H9 (cell line): ENCODE data around the gene OR10V1. TPM values are rescaled to one million over a fixed set of nuclear protein-coding genes. Genes with fewer than 3 reads are reported as not detected.

Experiments used
- DNase-seq: peaks from one replicate; pipeline ENCODE4 v3.0.0-alpha.2; 2017
- H2AFZ ChIP-seq: one replicate; pipeline ENCODE4 v1.6.1; 2013; ENCODE audit warnings: mild to moderate bottlenecking, low read length, control low read depth, moderate library complexity
- H2AK5ac ChIP-seq: 2 replicates; pipeline ENCODE4 v1.6.1; 2013; ENCODE audit warnings: low read length, control low read depth, mixed read lengths; ENCODE audit not compliant: insufficient read length
- H2BK120ac ChIP-seq: one replicate; pipeline ENCODE4 v1.6.1; 2013; ENCODE audit warnings: low read depth, mild to moderate bottlenecking, low read length, control low read depth, inconsistent platforms; ENCODE audit not compliant: poor library complexity, severe bottlenecking
- H2BK12ac ChIP-seq: 2 replicates; pipeline ENCODE4 v1.6.1; 2013; ENCODE audit warnings: low read length, control low read depth, mixed read lengths, low read depth; ENCODE audit not compliant: insufficient read length
- H2BK15ac ChIP-seq: 2 replicates; pipeline ENCODE4 v1.6.1; 2013; ENCODE audit warnings: low read depth, low read length, control low read depth
- H2BK20ac ChIP-seq: one replicate; pipeline ENCODE4 v1.6.1; 2013; ENCODE audit warnings: low read depth, mild to moderate bottlenecking, low read length, control low read depth, inconsistent platforms; ENCODE audit not compliant: poor library complexity, severe bottlenecking
- H2BK5ac ChIP-seq: 2 replicates; pipeline ENCODE4 v1.6.1; 2013; ENCODE audit warnings: low read length, control low read depth, mixed read lengths; ENCODE audit not compliant: insufficient read length
- H3K14ac ChIP-seq: 2 replicates; pipeline ENCODE4 v1.6.1; 2013; ENCODE audit warnings: low read length, control low read depth; ENCODE audit not compliant: insufficient read depth
- H3K18ac ChIP-seq: 2 replicates; pipeline ENCODE4 v1.6.1; 2013; ENCODE audit warnings: low read depth, mild to moderate bottlenecking, mixed read lengths, low read length, control low read depth; ENCODE audit not compliant: insufficient read length
- H3K23ac ChIP-seq: 2 replicates; pipeline ENCODE4 v1.6.1; 2013; ENCODE audit warnings: low read length, control low read depth, mixed read lengths, low read depth; ENCODE audit not compliant: insufficient read length
- H3K23me2 ChIP-seq: 2 replicates; pipeline ENCODE4 v1.6.1; 2013; ENCODE audit warnings: low read depth, mild to moderate bottlenecking, mixed read lengths, low read length, control low read depth; ENCODE audit not compliant: insufficient read length, poor library complexity, severe bottlenecking
- H3K27ac ChIP-seq: 2 replicates; pipeline ENCODE4 v1.5.1; 2013; ENCODE audit warnings: low read length, control low read depth, mixed read lengths, low read depth; ENCODE audit not compliant: insufficient read length
- H3K27me3 ChIP-seq: 2 replicates; pipeline ENCODE4 v1.6.1; 2013; ENCODE audit warnings: low read length, control low read depth, inconsistent platforms; ENCODE audit not compliant: insufficient read depth
- H3K4ac ChIP-seq: 2 replicates; pipeline ENCODE4 v1.6.1; 2013; ENCODE audit warnings: low read depth, mild to moderate bottlenecking, control low read depth, inconsistent platforms, low read length, moderate library complexity
- H3K4me1 ChIP-seq: 2 replicates; pipeline ENCODE4 v1.6.1; 2013; ENCODE audit warnings: low read length, control low read depth, inconsistent platforms; ENCODE audit not compliant: insufficient read depth
- H3K4me2 ChIP-seq: 2 replicates; pipeline ENCODE4 v1.6.1; 2013; ENCODE audit warnings: low read length, control low read depth, mixed read lengths; ENCODE audit not compliant: insufficient read length, insufficient read depth
- H3K56ac ChIP-seq: 2 replicates; pipeline ENCODE4 v1.6.1; 2013; ENCODE audit warnings: low read depth, mild to moderate bottlenecking, mixed read lengths, low read length, control low read depth; ENCODE audit not compliant: insufficient read length
- H3K79me1 ChIP-seq: 2 replicates; pipeline ENCODE4 v1.6.1; 2013; ENCODE audit warnings: low read depth, mild to moderate bottlenecking, moderate library complexity, low read length, control low read depth, inconsistent platforms; ENCODE audit not compliant: insufficient read depth, poor library complexity, severe bottlenecking
- H3K79me2 ChIP-seq: 2 replicates; pipeline ENCODE4 v1.6.1; 2013; ENCODE audit warnings: low read length, control low read depth, inconsistent platforms; ENCODE audit not compliant: insufficient read depth
- H3K9ac ChIP-seq: 2 replicates; pipeline ENCODE4 v1.6.1; 2013; ENCODE audit warnings: low read length, control low read depth, mixed read lengths; ENCODE audit not compliant: insufficient read length; ENCODE audit errors: extremely low read depth
- H3K9me3 ChIP-seq: one replicate; pipeline ENCODE4 v1.6.1; 2013; ENCODE audit warnings: low read depth, low read length, inconsistent platforms; ENCODE audit not compliant: control insufficient read depth
- H3T11ph ChIP-seq: one replicate; pipeline ENCODE4 v1.6.1; 2013; ENCODE audit warnings: mild to moderate bottlenecking, low read length, control low read depth, inconsistent platforms
- H4K20me1 ChIP-seq: one replicate; pipeline ENCODE4 v1.6.1; 2013; ENCODE audit not compliant: control insufficient read depth, insufficient read length, insufficient read depth
- H4K5ac ChIP-seq: 2 replicates; pipeline ENCODE4 v1.6.1; 2013; ENCODE audit warnings: low read depth, mild to moderate bottlenecking, mixed read lengths, low read length, control low read depth; ENCODE audit not compliant: insufficient read length
- H4K8ac ChIP-seq: replicated peaks from 2 replicates; pipeline ENCODE4 v1.6.1; 2013; ENCODE audit warnings: low read length, control low read depth, mixed read lengths, low read depth; ENCODE audit not compliant: insufficient read length
- H4K91ac ChIP-seq: 2 replicates; pipeline ENCODE4 v1.6.1; 2013; ENCODE audit warnings: low read depth, mild to moderate bottlenecking, moderate library complexity, mixed read lengths, low read length, control low read depth; ENCODE audit not compliant: insufficient read length
- H3K27ac Mint-ChIP-seq, 3 experiments: 2 replicates in 2 of 3; 3 replicates in 1 of 3; pipeline ENCODE4 v1.8.0; 2020 to 2021; ENCODE audit warnings: mixed read lengths in 3 of 3, mild to moderate bottlenecking in 1 of 3, moderate library complexity in 1 of 3
- H3K27me3 Mint-ChIP-seq: 2 replicates; pipeline ENCODE4 v1.8.0; 2021; ENCODE audit warnings: low read depth, mild to moderate bottlenecking, moderate library complexity, mixed read lengths
- H3K36me3 Mint-ChIP-seq, 3 experiments: 2 replicates in 2 of 3; 3 replicates in 1 of 3; pipeline ENCODE4 v1.8.0; 2020 to 2021; ENCODE audit warnings: low read depth in 3 of 3, mixed read lengths in 3 of 3; ENCODE audit not compliant: insufficient read depth in 1 of 3
- H3K4me1 Mint-ChIP-seq, 2 experiments: 2 replicates each; pipeline ENCODE4 v1.8.0; 2020; ENCODE audit warnings: mixed read lengths in 2 of 2
- H3K4me3 Mint-ChIP-seq, 2 experiments: 2 replicates in 1 of 2; 3 replicates in 1 of 2; pipeline ENCODE4 v1.8.0; 2020 to 2021; ENCODE audit warnings: mild to moderate bottlenecking in 2 of 2, mixed read lengths in 2 of 2, moderate library complexity in 1 of 2
- H3K9me3 Mint-ChIP-seq, 2 experiments: 2 replicates in 1 of 2; 3 replicates in 1 of 2; pipeline ENCODE4 v1.8.0; 2020; ENCODE audit warnings: mild to moderate bottlenecking in 2 of 2, mixed read lengths in 2 of 2, moderate library complexity in 1 of 2
- whole genome bisulfite sequencing: extraction: QIAGEN DNeasy Blood & Tissue Kit; methylation state at CpG from one replicate; pipeline ENCODE4 v1.1.7; 2013; ENCODE audit warnings: missing lambda C conversion rate, low lambda C conversion rate, mixed read lengths; ENCODE audit not compliant: insufficient read length; ENCODE audit errors: extremely low coverage; 5-methylcytosine and 5-hydroxymethylcytosine counted together
- total RNA-seq: library from RNA; stranded (reverse); gene quantifications from 2 replicates; pipeline ENCODE4 v1.2.1, GENCODE V29; 2021
- TF ChIP-seq, protein P1 (sequence below): fragments of 200-600 bp; sonication (generic); conservative IDR thresholded peaks from 3 replicates; pipeline ENCODE4 v1.8.0; 2021; ENCODE audit warnings: antibody characterized with exemption, mild to moderate bottlenecking

The OR10V1 gene
- total RNA-seq, 1 experiment from 2014 or later = not detected

DNA sequence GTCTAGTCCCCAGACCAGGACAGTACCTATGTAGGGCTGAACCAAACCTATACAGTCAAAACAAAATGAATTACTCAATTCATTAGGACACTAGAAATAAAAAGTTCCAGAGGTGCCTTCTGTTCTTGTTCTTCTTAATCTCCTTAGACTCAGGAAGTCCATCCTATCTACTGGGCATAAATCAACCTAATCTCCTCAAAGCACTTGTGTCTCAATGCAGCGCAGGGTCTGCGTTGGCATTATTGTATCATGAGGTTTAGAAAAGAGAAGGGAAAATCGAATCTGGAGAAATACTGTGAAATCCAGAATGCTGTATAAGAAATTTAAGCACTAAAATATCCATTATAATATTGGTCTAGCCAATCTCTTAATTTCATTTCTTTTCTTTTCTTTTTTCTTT is 2.4 kb upstream of the OR10V1 start:
- Histone ChIP-seq H3K9me3 (no peaks in the 10 kb centered on the region), H3K4me1 (no peaks in the 10 kb centered on the region), H2BK15ac (no peak overlapping the region), H2AK5ac (no peak overlapping the region), H2AFZ (no peak overlapping the region), H4K20me1 (no peaks in the 10 kb centered on the region), H3K79me1 (no peaks in the 10 kb centered on the region), H3K27me3 (no peaks in the 10 kb centered on the region), H3K4me2 (no peak overlapping the region), H3K23me2 (no peaks in the 10 kb centered on the region), H3K79me2 (no peaks in the 10 kb centered on the region), H3K27ac (no peak overlapping the region), H4K91ac (no peak overlapping the region), H3K14ac (no peak overlapping the region), H3K56ac (no peak overlapping the region), H4K5ac (no peak overlapping the region), H3K4ac (no peak overlapping the region), H4K8ac (no peak overlapping the region), H3K23ac (no peak overlapping the region), H3K9ac (no peak overlapping the region), H2BK120ac (no peak overlapping the region), H3T11ph (no peak overlapping the region), H2BK5ac (no peak overlapping the region), H2BK20ac (no peak overlapping the region), H3K18ac (no peak overlapping the region), H2BK12ac (no peak overlapping the region)
- H3K36me3 Mint-ChIP-seq = no peaks in the 10 kb centered on the region
- H3K4me3 Mint-ChIP-seq = no peak overlapping the region
- H3K9me3 Mint-ChIP-seq = no peaks in the 10 kb centered on the region
- DNase-seq = no peak
- TF ChIP-seq, protein P1, sequence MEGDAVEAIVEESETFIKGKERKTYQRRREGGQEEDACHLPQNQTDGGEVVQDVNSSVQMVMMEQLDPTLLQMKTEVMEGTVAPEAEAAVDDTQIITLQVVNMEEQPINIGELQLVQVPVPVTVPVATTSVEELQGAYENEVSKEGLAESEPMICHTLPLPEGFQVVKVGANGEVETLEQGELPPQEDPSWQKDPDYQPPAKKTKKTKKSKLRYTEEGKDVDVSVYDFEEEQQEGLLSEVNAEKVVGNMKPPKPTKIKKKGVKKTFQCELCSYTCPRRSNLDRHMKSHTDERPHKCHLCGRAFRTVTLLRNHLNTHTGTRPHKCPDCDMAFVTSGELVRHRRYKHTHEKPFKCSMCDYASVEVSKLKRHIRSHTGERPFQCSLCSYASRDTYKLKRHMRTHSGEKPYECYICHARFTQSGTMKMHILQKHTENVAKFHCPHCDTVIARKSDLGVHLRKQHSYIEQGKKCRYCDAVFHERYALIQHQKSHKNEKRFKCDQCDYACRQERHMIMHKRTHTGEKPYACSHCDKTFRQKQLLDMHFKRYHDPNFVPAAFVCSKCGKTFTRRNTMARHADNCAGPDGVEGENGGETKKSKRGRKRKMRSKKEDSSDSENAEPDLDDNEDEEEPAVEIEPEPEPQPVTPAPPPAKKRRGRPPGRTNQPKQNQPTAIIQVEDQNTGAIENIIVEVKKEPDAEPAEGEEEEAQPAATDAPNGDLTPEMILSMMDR = no peak
- no peaks in the 10 kb centered on the region for H3K4me1 Mint-ChIP-seq
- WGBS = no CpG with 5 or more reads among the region's 3 CpGs
- H3K27ac Mint-ChIP-seq = no peak overlapping the region
- no peaks in the 10 kb centered on the region; the same call in 1 of the 2 replicates for H3K27me3 Mint-ChIP-seq
